COLO829 (cell line): ENCODE measurements around the gene CTNND2.

Experiments used
- DNase-seq: peaks from one replicate; pipeline ENCODE4 v3.0.0; 2012; ENCODE audit warnings: low spot score

CTNND2 gene

GRCh38 chr5:11385901-11386293 lies 518.3 kb downstream of the CTNND2 start:
- DNase-seq: no peak

- DNase-seq: no peak
Measured at GRCh38 chr5:11385251-11385900, 518.9 kb downstream of the CTNND2 start.

- DNase-seq: no peak
Measured at GRCh38 chr5:11384441-11385250, 519.6 kb downstream of the CTNND2 start.

GRCh38 chr5:11383506-11384095 lies 520.6 kb downstream of the CTNND2 start:
- no peak for DNase-seq

GRCh38 chr5:11378461-11378860 lies 525.8 kb downstream of the CTNND2 start:
- no peak for DNase-seq

GRCh38 chr5:11377896-11378295 lies 526.4 kb downstream of the CTNND2 start:
- no peak for DNase-seq

- no peak for DNase-seq
Measured at GRCh38 chr5:11372191-11372590, 532.1 kb downstream of the CTNND2 start.

- no peak for DNase-seq
Measured at GRCh38 chr5:11371021-11371420, 533.2 kb downstream of the CTNND2 start.

- no peak for DNase-seq
Measured at GRCh38 chr5:11364531-11364930, 539.7 kb downstream of the CTNND2 start.

- no peak for DNase-seq
Measured at GRCh38 chr5:11363631-11364178, 540.5 kb downstream of the CTNND2 start.

- DNase-seq: no peak
Measured at GRCh38 chr5:11361768-11362167, 542.5 kb downstream of the CTNND2 start.

- DNase-seq: no peak
Measured at GRCh38 chr5:11357928-11358327, 546.3 kb downstream of the CTNND2 start.

- no peak for DNase-seq
Measured at GRCh38 chr5:11355491-11355890, 548.8 kb downstream of the CTNND2 start.

- no peak for DNase-seq
Measured at GRCh38 chr5:11346336-11346735, 557.9 kb downstream of the CTNND2 start.

- DNase-seq: no peak
Measured at GRCh38 chr5:11335881-11336760, 568.1 kb downstream of the CTNND2 start.

- DNase-seq: no peak
Measured at GRCh38 chr5:11334404-11334803, 569.8 kb downstream of the CTNND2 start.

GRCh38 chr5:11329679-11330078 lies 574.6 kb downstream of the CTNND2 start:
- DNase-seq: no peak

- DNase-seq: no peak
Measured at GRCh38 chr5:11324521-11325289, 579.5 kb downstream of the CTNND2 start.

GRCh38 chr5:11323761-11324160 lies 580.5 kb downstream of the CTNND2 start:
- no peak for DNase-seq

GRCh38 chr5:11322133-11322532 lies 582.1 kb downstream of the CTNND2 start:
- DNase-seq: no peak
